MCF 10A (cell line): ENCODE measurements around the gene PABPN1. TPM values are rescaled to one million over a fixed set of nuclear protein-coding genes. Genes with fewer than 3 reads are reported as not detected.

ENCODE experiments used
- BruUV-seq: library from RNA; stranded (reverse); fragments of 400-500 nt; replicated peaks from 2 replicates; lab custom pipeline; 2021; lab: Mats Ljungman, UMichigan
- CTCF ChIA-PET: fragments of 300-600 bp; sonication (Branson Sonifier 250); formaldehyde crosslinking; extraction: SDS; loops from one replicate; lab custom pipeline; 2021; ENCODE audit warnings: antibody characterized with exemption, inconsistent platforms; lab: Yijun Ruan, JAX
- POLR2A ChIA-PET: fragments of 300-600, 350-650 bp; sonication (Branson Sonifier 250); formaldehyde crosslinking; extraction: SDS; loops from one replicate; lab custom pipeline; 2020; ENCODE audit warnings: antibody characterized with exemption, inconsistent platforms; lab: Yijun Ruan, JAX
- DNase-seq: peaks from one replicate; pipeline ENCODE4 v3.0.0-alpha.2; 2018; ENCODE audit not compliant: unreplicated experiment
- H3K27ac Mint-ChIP-seq: one replicate; pipeline ENCODE4 v1.8.0; 2022; ENCODE audit warnings: mild to moderate bottlenecking, low read depth, mixed read lengths; ENCODE audit not compliant: unreplicated experiment
- H3K27me3 Mint-ChIP-seq: one replicate; pipeline ENCODE4 v1.8.0; 2022; ENCODE audit warnings: mixed read lengths; ENCODE audit not compliant: insufficient read depth, unreplicated experiment
- H3K36me3 Mint-ChIP-seq: one replicate; pipeline ENCODE4 v1.8.0; 2022; ENCODE audit warnings: mild to moderate bottlenecking, moderate library complexity, mixed read lengths; ENCODE audit not compliant: insufficient read depth, unreplicated experiment
- H3K4me1 Mint-ChIP-seq: one replicate; pipeline ENCODE4 v1.8.0; 2022; ENCODE audit warnings: mixed read lengths; ENCODE audit not compliant: insufficient read depth, unreplicated experiment
- H3K4me3 Mint-ChIP-seq: one replicate; pipeline ENCODE4 v1.8.0; 2022; ENCODE audit warnings: mild to moderate bottlenecking, moderate library complexity, mixed read lengths; ENCODE audit not compliant: unreplicated experiment
- H3K9me3 Mint-ChIP-seq: one replicate; pipeline ENCODE4 v1.8.0; 2022; ENCODE audit warnings: mixed read lengths; ENCODE audit not compliant: unreplicated experiment
- CTCF ChIP-seq: fragments of 200-600 bp; IDR thresholded peaks from one replicate; pipeline ENCODE4 v1.8.0; 2022; ENCODE audit warnings: antibody characterized with exemption, mild to moderate bottlenecking; ENCODE audit not compliant: unreplicated experiment
- intact Hi-C: fragments of 100-400 bp; cut with micrococcal nuclease; formaldehyde crosslinking; loops from 2 replicates; pipeline ENCODE4 v1.14.1; 2022
- total RNA-seq: library from RNA; stranded (reverse); gene quantifications from 2 replicates; pipeline ENCODE4 v1.2.3, GENCODE V29; 2022

Gene PABPN1
- total RNA-seq, 1 experiment from 2014 or later, result 153 TPM

GRCh38 chr14:23347406-23348296 lies 26.4 kb downstream of the PABPN1 start:
- H3K9me3 Mint-ChIP-seq, result peaks cover 7% of the 10 kb centered on the region
- H3K4me3 Mint-ChIP-seq, result no peak overlapping the region
- no peak for TF ChIP-seq CTCF
- CTCF ChIA-PET, result no interaction called here
- no TSS peak for BruUV-seq
- POLR2A ChIA-PET, result no interaction called here
- H3K27ac Mint-ChIP-seq, result no peak overlapping the region
- H3K36me3 Mint-ChIP-seq, result no peaks in the 10 kb centered on the region
- H3K27me3 Mint-ChIP-seq, result peaks cover 31% of the 10 kb centered on the region
- intact Hi-C loops, result no loop called here
- H3K4me1 Mint-ChIP-seq, result no peaks in the 10 kb centered on the region
- DNase-seq, result no peak

GRCh38 chr14:23348297-23348655 lies 27.0 kb downstream of the PABPN1 start:
- no peak for TF ChIP-seq CTCF
- Mint-ChIP-seq H3K4me3 (no peak overlapping the region), H3K9me3 (peaks cover 7% of the 10 kb centered on the region), H3K27me3 (peaks cover 37% of the 10 kb centered on the region), H3K4me1 (no peaks in the 10 kb centered on the region), H3K36me3 (no peaks in the 10 kb centered on the region), H3K27ac (no peak overlapping the region)
- intact Hi-C loops, result no loop called here
- DNase-seq, result no peak
- ChIA-PET CTCF (interaction anchor here (0.7 kb wide), 1 partner anchor 21 kb away, joined by 4 read pairs; no protein-coding TSS in a partner anchor), POLR2A (no interaction called here)
- BruUV-seq, result no TSS peak

- BruUV-seq, result no TSS peak
- peaks cover 7% of the 10 kb centered on the region for H3K9me3 Mint-ChIP-seq
- peaks cover 47% of the 10 kb centered on the region for H3K27me3 Mint-ChIP-seq
- DNase-seq, result no peak
- POLR2A ChIA-PET, result no interaction called here
- intact Hi-C loops, result no loop called here
- CTCF ChIA-PET, result interaction anchor here (0.6 to 1.1 kb wide), 4 partner anchors 14 to 31 kb away, joined by 3 to 4 read pairs (median 3); no protein-coding TSS in a partner anchor
- TF ChIP-seq CTCF, result no peak
- H3K4me1 Mint-ChIP-seq, result no peaks in the 10 kb centered on the region
- no peaks in the 10 kb centered on the region for H3K36me3 Mint-ChIP-seq
- H3K27ac Mint-ChIP-seq, result no peak overlapping the region
- no peak overlapping the region for H3K4me3 Mint-ChIP-seq
These were observed 28.0 kb downstream of the PABPN1 start for GRCh38 chr14:23349156-23349845.
